Activated B cell treated with CpG ODN at 0.5 μM for 24 hours (primary cell): ENCODE results near the gene LYZL6. TPM values are rescaled to one million over a fixed set of nuclear protein-coding genes. Genes with fewer than 3 reads are reported as not detected.

Experiments used
- ATAC-seq: fragments of 200-7000 bp; cut with Tn5 transposase; one replicate; pipeline ENCODE4 v1.10.0; 2021; ENCODE audit warnings: low read depth, mild to moderate bottlenecking, moderate library complexity
- CTCF ChIA-PET: fragments of 350-600 bp; sonication (Branson Sonifier 250); formaldehyde crosslinking; loops from one replicate; lab custom pipeline; 2021; ENCODE audit warnings: antibody characterized with exemption; lab: Charles Lee
- POLR2A ChIA-PET: fragments of 350-600 bp; sonication (Branson Sonifier 250); formaldehyde crosslinking; loops from one replicate; lab custom pipeline; 2021; ENCODE audit warnings: antibody characterized with exemption; lab: Charles Lee
- DNase-seq: peaks from one replicate; pipeline ENCODE4 v3.0.0; 2022
- H3K27ac Mint-ChIP-seq: one replicate; pipeline ENCODE4 v1.8.0; 2020; ENCODE audit warnings: mixed read lengths
- H3K27me3 Mint-ChIP-seq: one replicate; pipeline ENCODE4 v1.8.0; 2021; ENCODE audit warnings: mixed read lengths
- H3K36me3 Mint-ChIP-seq: one replicate; pipeline ENCODE4 v1.8.0; 2021; ENCODE audit warnings: low read depth, mixed read lengths
- H3K4me1 Mint-ChIP-seq: one replicate; pipeline ENCODE4 v1.8.0; 2021; ENCODE audit warnings: mixed read lengths
- H3K4me3 Mint-ChIP-seq: one replicate; pipeline ENCODE4 v1.8.0; 2020; ENCODE audit warnings: mild to moderate bottlenecking, mixed read lengths
- H3K9me3 Mint-ChIP-seq: one replicate; pipeline ENCODE4 v1.8.0; 2020; ENCODE audit warnings: mixed read lengths
- intact Hi-C: fragments of 100-400 bp; cut with micrococcal nuclease; formaldehyde crosslinking; loops from one replicate; pipeline ENCODE4 v1.15.1; 2024
- total RNA-seq: library from RNA; stranded (reverse); gene quantifications from 2 replicates; pipeline ENCODE4 v1.2.3, GENCODE V29; 2022
- TF ChIP-seq, protein P1 (sequence below): fragments of 200-600 bp; IDR thresholded peaks from one replicate; pipeline ENCODE4 v1.8.0; 2022; ENCODE audit warnings: antibody characterized with exemption, mild to moderate bottlenecking

The LYZL6 gene
- total RNA-seq, 1 donor from 2014 or later: not detected

DNA sequence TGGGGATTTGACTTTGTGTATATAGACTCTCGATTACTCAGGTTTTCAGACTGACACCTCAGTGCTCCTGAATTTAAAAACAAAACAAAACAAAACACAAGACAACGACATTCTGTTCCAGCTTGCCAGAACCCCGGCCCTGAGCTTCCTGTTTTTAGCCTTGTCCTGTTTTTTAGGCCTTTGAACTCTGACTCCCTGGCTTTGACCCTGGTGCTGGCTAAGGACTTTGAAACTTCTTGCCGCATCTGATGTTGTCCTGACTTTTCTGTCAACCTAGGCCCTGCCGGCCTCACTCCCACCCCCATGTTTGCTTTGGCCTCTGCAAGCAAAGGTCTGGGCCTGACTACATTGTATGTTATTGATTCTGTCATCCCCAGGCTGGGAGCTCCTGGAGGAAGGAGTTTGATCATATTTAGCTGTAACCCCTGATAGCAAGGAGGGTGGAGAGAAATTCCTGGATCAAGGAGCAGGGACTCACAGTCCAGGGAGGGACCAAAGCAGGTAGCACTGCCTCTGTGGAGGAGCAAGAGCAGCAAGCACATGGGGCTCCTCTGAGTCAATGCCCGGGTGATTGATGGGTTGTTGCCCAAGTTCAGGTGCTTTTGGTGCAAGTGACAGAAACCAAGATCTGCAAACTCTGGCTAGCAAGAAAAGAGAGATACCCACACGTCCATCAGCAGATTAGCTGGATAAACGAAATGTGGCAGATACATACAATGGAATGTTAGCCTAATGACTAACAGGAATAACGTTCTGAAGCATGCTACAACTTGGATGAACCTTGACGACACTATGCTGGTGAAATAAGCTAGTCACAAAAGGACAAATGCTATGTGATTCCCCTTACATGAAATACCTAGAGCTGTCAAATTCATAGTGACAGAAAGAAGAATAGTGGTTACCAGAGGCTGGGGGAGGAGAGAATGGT is 30.1 kb upstream of the LYZL6 start:
- intact Hi-C loops: no loop called here
- H3K36me3 Mint-ChIP-seq: no peaks in the 10 kb centered on the region
- POLR2A ChIA-PET: no interaction called here
- TF ChIP-seq, protein P1, sequence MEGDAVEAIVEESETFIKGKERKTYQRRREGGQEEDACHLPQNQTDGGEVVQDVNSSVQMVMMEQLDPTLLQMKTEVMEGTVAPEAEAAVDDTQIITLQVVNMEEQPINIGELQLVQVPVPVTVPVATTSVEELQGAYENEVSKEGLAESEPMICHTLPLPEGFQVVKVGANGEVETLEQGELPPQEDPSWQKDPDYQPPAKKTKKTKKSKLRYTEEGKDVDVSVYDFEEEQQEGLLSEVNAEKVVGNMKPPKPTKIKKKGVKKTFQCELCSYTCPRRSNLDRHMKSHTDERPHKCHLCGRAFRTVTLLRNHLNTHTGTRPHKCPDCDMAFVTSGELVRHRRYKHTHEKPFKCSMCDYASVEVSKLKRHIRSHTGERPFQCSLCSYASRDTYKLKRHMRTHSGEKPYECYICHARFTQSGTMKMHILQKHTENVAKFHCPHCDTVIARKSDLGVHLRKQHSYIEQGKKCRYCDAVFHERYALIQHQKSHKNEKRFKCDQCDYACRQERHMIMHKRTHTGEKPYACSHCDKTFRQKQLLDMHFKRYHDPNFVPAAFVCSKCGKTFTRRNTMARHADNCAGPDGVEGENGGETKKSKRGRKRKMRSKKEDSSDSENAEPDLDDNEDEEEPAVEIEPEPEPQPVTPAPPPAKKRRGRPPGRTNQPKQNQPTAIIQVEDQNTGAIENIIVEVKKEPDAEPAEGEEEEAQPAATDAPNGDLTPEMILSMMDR: no peak
- H3K9me3 Mint-ChIP-seq: no peaks in the 10 kb centered on the region
- DNase-seq: no peak
- H3K4me1 Mint-ChIP-seq: peaks cover 20% of the 10 kb centered on the region
- H3K27me3 Mint-ChIP-seq: peaks cover 5% of the 10 kb centered on the region
- no peak for ATAC-seq
- no peak overlapping the region for H3K27ac Mint-ChIP-seq
- CTCF ChIA-PET: interaction anchor here (2.0 to 19.6 kb wide), 3 partner anchors 9 to 510 kb away, joined by 8 to 481 read pairs (median 96); partner anchors contain the start of gene ZNHIT3
- H3K4me3 Mint-ChIP-seq: no peak overlapping the region

DNA sequence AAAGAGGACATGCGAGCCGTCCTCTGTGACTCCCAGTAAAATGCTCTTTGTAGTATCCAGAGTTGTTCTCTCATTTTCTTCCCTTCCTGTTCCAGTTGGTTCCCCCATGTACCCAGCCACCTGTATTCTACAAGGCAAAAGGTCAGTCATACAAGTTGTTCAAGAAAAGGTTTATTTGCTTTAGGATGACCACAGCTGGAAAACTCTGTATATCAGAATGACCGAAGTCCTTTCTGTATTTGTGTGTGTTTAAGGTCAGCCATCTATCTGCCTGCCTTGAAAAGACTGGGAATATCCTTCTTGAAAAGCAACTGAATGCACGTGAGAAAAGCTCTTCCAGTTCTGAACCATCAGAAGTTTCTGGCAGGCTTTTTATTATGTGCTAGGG is 29.4 kb upstream of the LYZL6 start:
- intact Hi-C loops: no loop called here
- Mint-ChIP-seq H3K36me3 (no peaks in the 10 kb centered on the region), H3K27ac (no peak overlapping the region), H3K4me1 (peaks cover 19% of the 10 kb centered on the region), H3K27me3 (peaks cover 5% of the 10 kb centered on the region), H3K9me3 (no peaks in the 10 kb centered on the region), H3K4me3 (no peak overlapping the region)
- ChIA-PET CTCF (interaction anchor here (1.0 to 19.6 kb wide), 4 partner anchors 10 to 510 kb away, joined by 3 to 481 read pairs (median 52); partner anchors contain the start of genes CCL14 and ZNHIT3), POLR2A (no interaction called here)
- ATAC-seq (no peak), DNase-seq (no peak)
- TF ChIP-seq, protein P1: no peak

DNA sequence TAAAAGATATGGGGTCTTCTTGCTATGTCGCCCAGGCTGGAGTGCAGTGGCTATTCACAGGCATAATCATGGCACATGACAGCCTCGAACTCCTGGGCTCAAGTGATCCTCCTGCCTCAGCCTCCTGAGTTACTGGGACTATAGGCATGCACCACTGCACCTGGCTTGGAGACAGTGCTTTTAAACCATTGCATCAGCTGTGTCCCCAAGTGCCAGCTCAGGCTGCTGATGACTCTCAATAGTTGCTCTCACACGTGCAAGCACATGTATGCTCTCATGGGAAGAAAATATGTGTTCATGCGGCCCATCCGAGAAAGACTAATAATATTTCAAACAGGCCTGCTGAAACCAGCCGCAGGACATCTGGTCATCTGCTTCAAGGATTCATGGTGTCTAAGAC is 29.0 kb upstream of the LYZL6 start:
- H3K4me1 Mint-ChIP-seq: peaks cover 15% of the 10 kb centered on the region
- CTCF ChIA-PET: interaction anchor here (1.0 to 19.6 kb wide), 4 partner anchors 10 to 511 kb away, joined by 3 to 481 read pairs (median 52); partner anchors contain the start of genes CCL14 and ZNHIT3
- H3K4me3 Mint-ChIP-seq: no peak overlapping the region
- H3K27ac Mint-ChIP-seq: no peak overlapping the region
- peaks cover 5% of the 10 kb centered on the region for H3K27me3 Mint-ChIP-seq
- ATAC-seq (no peak), DNase-seq (no peak)
- H3K9me3 Mint-ChIP-seq: no peaks in the 10 kb centered on the region
- POLR2A ChIA-PET: no interaction called here
- TF ChIP-seq, protein P1: no peak
- no peaks in the 10 kb centered on the region for H3K36me3 Mint-ChIP-seq
- intact Hi-C loops: no loop called here

DNA sequence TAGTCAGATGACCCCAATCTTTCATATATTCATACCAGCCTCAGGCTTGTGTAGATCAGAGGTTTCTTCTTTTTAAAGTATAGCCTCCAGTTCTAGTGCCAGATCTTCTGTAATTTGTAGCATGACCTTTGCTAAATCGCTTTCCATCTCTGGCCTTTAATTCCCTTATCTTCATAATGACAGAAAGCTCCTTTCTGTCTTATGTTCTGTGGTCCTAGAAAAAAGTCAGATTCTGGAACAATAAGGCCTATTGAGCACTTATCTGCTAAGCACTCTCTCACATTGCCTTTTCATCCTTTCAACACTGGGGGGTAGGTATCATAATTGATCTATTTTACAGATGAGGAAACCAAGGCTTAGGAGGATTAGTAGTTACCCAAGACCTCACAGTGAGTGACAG is 28.6 kb upstream of the LYZL6 start:
- intact Hi-C loops: no loop called here

More for the DNA sequence above, 28.6 kb upstream of the LYZL6 start:
- ChIA-PET CTCF (interaction anchor here (1.0 to 19.6 kb wide), 5 partner anchors 10 to 511 kb away, joined by 3 to 481 read pairs (median 4); partner anchors contain the start of genes CCL14 and ZNHIT3), POLR2A (no interaction called here)
- TF ChIP-seq, protein P1: no peak
- no peaks in the 10 kb centered on the region for H3K9me3 Mint-ChIP-seq
- no peak overlapping the region for H3K27ac Mint-ChIP-seq
- H3K4me1 Mint-ChIP-seq: peaks cover 11% of the 10 kb centered on the region
- peaks cover 5% of the 10 kb centered on the region for H3K27me3 Mint-ChIP-seq
- H3K4me3 Mint-ChIP-seq: no peak overlapping the region
- no peaks in the 10 kb centered on the region for H3K36me3 Mint-ChIP-seq
- ATAC-seq: no peak
- no peak for DNase-seq
